ENCODE results near the gene SLCO4A1. TPM values are rescaled to one million over a fixed set of nuclear protein-coding genes. Genes with fewer than 3 reads are reported as not detected.

The SLCO4A1 gene
- total and polyA plus RNA-seq, 2 experiments from 2014 or later = 0.15 to 1.0 TPM

DNA sequence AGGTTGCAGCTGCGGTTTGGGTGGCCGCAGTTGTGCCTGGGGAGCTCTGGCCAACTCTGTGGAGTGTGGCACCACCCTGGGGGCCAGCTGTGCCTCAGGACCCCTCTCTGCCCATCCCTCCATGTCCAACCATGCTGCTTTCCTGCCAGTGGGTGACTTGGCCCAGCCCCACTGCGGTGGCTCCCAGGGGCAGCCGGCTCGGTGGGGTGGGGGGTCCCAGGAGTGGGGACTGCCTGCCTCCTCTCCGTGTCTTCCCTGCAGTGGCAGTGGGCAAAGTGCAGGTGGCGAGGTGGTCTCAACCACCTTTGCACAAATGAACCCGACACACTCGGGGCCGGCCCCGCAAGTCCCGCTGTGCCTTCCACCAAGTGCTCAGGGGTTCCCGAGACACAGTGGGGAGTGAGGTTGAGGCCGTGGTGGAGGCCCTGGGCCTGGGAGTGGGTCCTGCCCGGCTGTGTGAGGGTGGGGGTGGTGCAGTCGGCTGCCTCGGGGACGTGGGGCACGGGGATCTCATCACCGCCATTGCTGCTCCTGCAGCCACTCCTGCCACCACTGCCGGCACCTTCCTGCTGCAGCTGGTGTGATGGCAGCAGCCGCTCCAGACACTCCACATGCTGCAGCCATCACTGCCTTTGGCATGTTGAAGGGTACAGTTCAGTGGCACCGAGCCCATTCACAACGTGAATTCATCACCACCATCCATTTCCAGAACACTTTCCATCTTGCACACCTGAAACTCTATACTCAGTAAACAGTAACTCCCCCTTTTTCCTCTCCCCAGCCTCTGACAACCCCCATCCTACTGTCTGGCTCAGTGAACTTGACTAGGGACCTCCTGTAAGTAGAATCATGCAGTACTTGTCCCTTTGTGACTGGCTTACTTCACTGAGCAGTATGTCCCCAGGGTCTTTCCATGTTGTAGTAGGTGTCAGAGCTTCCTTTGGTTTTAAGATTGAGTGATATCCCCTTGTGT is 10.7 kb upstream of the SLCO4A1 start:
- Histone ChIP-seq H3K27me3 (no peaks in the 10 kb centered on the region), H3K9me3 (ENCODE audit: low read depth) (no peaks in the 10 kb centered on the region)

DNA sequence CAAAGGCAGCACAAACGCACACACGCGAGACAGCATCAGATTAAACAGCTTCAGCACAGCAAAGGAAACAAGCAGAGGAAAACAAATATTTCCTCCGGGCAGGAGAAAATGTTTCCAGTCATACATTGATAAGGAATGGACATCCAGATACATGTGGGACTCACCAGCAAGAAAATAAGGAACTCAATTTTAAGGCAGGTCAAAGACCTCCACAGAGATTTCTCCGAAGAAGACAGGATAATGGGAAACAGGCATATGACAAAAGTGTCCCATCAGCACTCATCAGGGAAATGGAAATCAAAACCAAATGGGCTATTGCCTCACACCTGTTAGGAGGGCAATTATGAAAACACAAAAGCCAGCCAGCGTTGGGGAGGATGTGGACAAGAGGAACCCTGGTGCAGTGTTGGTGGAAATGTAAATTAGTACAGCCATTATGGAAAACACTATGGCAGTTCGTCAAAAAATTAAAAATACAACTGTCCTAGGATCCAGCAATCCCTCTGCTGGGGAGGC is 9.7 kb upstream of the SLCO4A1 start:
- H3K27me3 ChIP-seq = no peaks in the 10 kb centered on the region
- H3K9me3 ChIP-seq (ENCODE audit: low read depth) = no peaks in the 10 kb centered on the region
- DNase-seq (ENCODE audit: low read depth in 1 of 2, low spot score in 1 of 2) = no peak
- no peak for TF ChIP-seq CTCF (IDR thresholded peaks at IDR 0.05; ENCODE audit: low read depth, low read length)
- H3K36me3 ChIP-seq = no peaks in the 10 kb centered on the region
- no peaks in the 10 kb centered on the region for H3K4me1 ChIP-seq (ENCODE audit: low read depth)
- H3K4me3 ChIP-seq = no peak overlapping the region
- H3K27ac ChIP-seq = no peak overlapping the region

More for the DNA sequence above, 10.7 kb upstream of the SLCO4A1 start:
- no peak for DNase-seq (ENCODE audit: low read depth in 1 of 2, low spot score in 1 of 2)
- no peaks in the 10 kb centered on the region for H3K36me3 ChIP-seq
- H3K4me3 ChIP-seq = no peak overlapping the region
- no peak for TF ChIP-seq CTCF (IDR thresholded peaks at IDR 0.05; ENCODE audit: low read depth, low read length)
- no peaks in the 10 kb centered on the region for H3K4me1 ChIP-seq (ENCODE audit: low read depth)
- H3K27ac ChIP-seq = no peak overlapping the region

- Histone ChIP-seq H3K9me3 (ENCODE audit: low read depth) (no peaks in the 10 kb centered on the region), H3K36me3 (no peaks in the 10 kb centered on the region), H3K27me3 (no peaks in the 10 kb centered on the region), H3K4me1 (ENCODE audit: low read depth) (no peaks in the 10 kb centered on the region), H3K27ac (no peak overlapping the region), H3K4me3 (no peak overlapping the region)
- peak in 1 of 2 donors; percentile 28 for DNase-seq (ENCODE audit: low read depth in 1 of 2, low spot score in 1 of 2)
- TF ChIP-seq CTCF (IDR thresholded peaks at IDR 0.05; ENCODE audit: low read depth, low read length) = no peak
Observed at GRCh38 chr20:62633598-62634329, 8.5 kb upstream of the SLCO4A1 start.

DNA sequence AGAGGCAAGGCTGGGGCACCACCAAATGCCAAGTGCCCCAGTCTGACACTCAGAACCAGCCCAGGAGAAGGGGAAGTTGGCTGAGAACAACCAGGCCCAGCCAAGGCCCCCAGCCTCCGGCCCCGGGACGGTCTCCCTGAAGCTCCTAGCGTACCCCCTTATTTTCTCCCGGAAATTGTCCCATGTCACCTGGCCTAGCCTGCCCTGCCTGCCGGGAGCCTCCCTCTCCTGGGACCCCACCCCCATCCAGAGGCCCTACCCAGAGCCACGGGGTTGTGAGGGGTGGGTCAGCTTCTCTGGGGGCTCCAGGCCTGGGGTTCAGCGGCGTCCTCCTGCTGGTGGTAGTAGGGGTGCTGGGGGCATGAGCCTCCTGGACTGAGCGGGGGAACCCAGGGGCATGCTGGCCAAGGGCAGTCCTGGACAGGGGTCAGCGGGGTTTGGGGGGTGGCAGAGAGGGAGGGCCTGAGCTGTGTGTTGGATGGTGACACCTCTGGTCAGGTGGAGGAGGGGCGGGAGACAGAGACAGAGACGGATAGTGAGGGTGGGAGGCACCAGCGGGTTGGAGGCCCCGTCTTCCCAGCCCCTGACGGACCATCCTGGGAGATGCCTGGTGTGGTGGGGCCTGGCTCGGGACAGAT is 7.9 kb upstream of the SLCO4A1 start:
- Histone ChIP-seq H3K36me3 (no peaks in the 10 kb centered on the region), H3K27me3 (peaks cover 6% of the 10 kb centered on the region)

More for the DNA sequence above, 7.9 kb upstream of the SLCO4A1 start:
- Histone ChIP-seq H3K4me3 (no peak overlapping the region), H3K4me1 (ENCODE audit: low read depth) (no peaks in the 10 kb centered on the region), H3K9me3 (ENCODE audit: low read depth) (no peaks in the 10 kb centered on the region), H3K27ac (no peak overlapping the region)
- no peak for DNase-seq (ENCODE audit: low read depth in 1 of 2, low spot score in 1 of 2)
- TF ChIP-seq CTCF (IDR thresholded peaks at IDR 0.05; ENCODE audit: low read depth, low read length) = no peak

Measured in cardiac muscle cell (in vitro differentiated cells and primary cell).